GM21576 (cell line): ENCODE results near the gene MIAT.

Source experiments
- ATAC-seq: cut with Tn5 transposase; IDR thresholded peaks from one replicate; pipeline ENCODE4 v1.9.1; 2021; ENCODE audit warnings: mild to moderate bottlenecking, moderate library complexity; ENCODE audit not compliant: unreplicated experiment

The MIAT gene

DNA sequence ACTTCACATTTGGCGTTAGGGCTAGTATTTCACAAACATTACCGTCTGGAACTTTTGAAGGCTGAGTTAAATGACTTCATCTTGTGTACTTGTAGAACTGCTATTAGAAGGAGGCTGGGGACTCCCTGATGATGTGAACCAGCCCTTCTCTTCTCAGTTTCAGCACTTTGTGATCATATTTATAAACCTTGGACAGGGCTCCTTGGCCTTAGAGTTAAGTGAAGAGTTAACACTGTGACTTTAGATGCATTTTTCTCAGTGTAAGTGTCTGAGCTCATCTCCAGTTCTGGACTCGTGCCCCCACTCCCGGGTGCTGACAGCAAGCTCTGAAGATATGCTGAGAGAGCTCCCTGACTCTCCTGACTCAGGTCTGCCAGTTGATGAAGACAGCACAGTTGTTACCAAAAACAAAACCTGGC is 8.4 kb downstream of the MIAT start:
- ATAC-seq, result no peak

DNA sequence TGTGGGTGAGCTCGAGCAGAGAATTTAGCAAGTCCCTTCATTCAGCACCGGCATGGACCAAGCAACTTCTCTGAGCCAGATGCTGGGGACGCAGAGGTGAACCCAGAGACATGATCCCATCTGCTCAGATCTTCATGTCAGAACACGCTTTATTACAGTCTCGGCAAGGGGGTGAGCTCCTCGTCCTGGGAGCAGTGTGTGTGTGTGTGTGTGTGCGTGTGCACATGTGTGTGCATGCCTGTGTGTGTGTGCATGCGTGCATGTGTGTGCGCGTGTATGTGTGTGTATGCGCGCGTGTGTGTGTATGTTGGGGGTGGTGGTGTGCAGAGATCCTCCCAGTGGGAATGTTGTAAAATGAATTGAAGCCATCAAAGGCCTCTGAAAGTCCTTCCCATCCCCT is 9.8 kb downstream of the MIAT start:
- ATAC-seq, result no peak

DNA sequence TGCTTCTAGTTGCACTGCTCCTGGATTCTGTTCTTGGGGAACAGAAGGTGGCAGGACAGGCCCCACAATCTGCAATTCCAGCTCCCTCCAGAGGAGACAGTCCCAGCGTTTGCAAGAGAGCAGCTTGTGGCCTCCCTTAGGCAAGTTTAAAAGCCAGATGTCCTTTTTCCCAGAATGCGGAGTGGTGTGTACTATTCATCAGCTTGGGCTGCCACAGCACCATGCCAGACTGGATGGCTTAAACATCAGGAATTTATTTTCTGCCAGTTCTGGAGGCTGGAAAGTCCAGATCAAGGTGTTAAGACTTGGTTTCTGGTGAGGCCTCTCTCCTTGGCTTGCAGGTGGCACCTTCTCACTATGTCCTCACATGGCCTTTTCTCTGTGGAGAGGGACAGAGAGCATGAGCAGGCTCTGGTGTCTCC is 11.7 kb downstream of the MIAT start:
- no peak for ATAC-seq

DNA sequence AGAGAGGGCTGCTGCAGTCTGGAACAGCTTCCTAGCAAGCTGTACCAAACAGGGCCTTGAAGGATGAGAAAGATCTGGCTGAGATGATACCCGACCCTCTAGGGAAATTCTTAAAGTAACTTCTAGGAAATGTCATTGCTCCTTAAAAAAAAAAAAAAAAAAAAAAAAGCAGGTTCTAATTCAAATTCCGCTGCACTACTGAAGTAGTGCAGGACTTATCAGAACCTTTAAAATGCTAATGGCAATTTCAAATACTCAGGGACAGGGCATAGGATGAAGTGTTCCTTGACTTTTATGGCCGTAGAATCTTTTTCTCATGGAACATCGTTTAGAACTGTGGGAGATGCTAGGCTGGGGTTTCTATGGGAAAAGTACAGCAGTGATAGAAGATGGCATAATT is 13.1 kb downstream of the MIAT start:
- no peak for ATAC-seq

DNA sequence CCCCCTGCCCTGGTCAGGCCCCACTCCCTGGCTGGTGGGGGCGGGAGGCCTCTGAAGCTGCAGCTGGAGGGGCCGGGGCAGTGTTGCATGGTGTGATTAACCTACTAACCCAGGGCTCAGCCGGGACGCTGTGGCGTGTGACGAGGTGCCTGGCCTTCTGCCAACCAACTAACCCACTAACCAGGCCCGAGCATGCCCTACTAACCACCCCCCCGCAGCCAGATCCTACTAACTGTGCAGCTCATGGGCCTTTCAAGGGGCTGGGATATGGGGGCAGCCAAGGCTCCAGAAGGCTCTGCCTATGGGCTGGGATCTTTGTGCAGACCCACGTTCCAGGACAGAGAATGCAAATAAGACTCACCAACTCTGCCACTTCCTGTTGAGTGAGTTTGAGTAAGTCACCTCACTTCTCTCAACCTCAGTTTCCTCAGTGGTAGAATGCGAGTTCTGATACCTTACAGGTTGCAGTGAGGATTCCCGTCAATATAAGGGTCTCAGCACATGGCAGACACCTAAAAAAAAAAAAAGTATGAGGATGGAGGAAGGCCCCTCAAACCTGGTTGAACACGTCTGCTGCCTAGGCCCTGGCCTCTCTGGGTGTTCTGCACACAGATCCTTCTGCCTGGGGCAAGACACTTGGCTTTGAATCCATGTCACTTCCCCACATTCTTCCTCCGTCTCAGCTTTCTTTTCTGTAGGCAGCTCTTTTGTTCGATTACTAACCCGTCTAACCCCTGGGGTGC is 14.1 kb downstream of the MIAT start:
- ATAC-seq, result peak; percentile 28

DNA sequence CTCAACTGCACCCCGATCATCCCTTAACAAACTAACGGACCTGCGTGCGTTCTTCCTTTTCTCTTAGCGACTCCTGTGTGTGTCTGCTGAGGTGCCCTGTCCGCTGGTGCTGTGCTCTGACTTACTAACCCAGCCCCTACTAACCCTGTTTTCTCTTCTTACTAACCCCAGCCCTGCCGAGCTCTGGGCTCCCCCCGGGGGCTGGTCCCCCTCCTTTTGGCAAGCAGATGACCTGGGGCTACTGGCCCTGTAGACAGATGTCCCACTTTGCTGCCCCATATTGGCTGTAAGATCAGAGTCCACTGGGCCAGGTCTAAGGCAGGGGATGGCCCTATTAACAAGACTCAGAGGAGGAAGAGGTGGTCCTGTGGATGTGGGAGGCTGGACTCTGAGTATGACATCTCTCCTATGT is 14.7 kb downstream of the MIAT start:
- no peak for ATAC-seq

DNA sequence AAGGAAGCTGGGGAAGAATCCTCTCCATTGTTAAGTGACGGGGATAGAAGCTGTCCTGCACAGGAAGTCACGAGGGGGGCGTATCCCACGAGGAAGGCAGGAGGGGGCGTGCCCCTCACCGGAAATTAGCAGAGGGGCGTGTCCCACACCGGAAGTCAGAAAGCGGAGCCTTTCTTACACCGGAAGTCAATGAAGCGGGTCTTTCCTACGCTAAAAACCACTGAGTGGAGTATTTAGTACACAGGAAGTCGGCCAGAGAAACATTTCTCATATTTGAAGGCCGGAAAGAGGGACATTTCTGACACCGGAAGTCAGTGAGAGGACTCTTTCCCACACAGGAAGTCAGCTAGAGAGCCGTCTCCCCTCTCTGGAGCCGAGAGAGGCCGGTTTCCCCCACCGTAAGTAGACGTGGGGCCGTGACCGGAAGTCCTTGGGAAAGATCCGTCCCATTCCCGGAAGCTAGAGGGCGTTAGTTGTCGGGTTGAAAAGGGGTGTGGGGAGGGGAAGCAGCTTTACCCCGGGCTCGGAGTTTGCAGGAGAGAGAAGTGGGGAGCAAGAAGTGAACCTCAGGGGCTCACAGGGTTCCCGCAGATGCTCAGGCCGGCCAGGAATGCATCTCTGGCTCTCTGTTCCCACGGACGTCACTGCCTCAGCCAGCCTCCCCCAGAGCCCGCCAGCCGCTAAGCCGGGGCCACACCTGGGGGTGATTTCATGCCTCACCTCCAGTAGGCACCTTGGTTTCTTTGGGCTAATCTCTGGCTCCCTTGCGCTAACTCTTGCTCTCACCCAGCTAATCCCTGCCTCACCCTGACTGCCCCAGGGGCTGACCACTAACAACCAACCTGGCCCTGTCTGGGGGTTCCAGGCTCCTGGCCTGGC is 15.4 kb downstream of the MIAT start:
- ATAC-seq, result peak; percentile 60

DNA sequence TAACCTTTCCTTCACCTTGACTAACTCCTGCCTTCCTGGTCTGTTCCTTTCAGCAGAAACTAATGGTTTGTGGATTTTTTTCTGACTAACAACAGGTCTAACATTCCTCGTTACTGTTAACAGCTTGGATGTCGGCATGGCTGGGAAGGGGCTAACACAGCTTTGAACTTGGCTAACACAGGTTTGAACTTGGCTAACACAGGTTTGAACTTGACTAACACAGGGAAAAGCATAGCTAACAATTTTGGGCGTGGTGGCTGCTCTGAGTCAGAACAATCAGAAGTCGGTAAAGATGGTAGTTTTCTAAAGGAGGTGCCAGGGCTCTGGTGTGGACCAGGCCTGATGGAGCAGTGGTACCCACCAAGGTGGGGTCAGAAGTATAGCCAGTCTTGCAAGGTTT is 16.1 kb downstream of the MIAT start:
- no peak for ATAC-seq

DNA sequence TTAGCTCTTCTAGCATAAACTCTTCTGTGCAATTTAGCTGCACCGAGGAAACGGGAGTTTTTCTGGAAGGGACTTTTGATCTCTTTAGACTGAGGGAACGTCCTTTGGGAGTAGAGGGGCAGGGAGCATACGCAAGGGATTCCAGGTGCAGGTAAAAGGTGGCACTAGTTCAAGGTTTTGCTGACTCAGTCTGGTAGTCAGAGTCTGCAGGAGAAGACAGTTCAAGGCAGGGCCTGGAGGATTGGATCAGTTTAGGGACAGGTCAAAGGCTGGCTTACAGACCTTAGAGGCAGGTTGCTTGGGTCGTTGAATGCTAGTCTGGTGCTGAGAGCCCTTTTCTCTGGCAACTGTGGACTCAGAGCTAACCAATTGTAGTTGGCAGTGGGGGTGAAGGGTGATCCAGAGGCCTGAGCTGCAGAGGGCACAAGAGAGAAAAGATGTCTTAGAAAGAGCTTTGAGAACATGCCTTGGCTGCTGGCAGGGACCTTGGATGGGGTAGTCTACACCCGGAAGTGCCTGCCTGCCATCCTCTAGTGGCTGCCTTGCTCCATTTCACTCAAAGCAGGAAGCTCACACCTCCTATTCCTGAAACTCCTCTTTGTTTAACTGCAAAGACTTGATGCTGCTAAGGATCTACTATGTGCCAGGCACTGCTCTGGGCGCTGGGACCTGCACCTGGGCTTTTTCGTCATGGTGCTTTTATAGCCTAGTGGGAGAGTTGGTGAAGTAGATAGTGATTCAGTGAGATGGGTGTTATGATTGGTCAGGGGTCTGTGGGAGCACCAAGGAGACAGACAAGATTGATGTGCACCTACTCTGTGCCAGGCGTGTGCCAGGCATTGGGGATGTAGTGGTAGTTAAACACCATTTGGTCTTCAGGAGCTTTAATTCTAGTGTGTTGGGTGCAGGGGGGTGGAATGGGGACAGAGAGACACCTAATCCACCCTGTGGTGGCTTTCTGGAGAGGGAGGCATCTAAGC is 17.1 kb downstream of the MIAT start:
- no peak for ATAC-seq

DNA sequence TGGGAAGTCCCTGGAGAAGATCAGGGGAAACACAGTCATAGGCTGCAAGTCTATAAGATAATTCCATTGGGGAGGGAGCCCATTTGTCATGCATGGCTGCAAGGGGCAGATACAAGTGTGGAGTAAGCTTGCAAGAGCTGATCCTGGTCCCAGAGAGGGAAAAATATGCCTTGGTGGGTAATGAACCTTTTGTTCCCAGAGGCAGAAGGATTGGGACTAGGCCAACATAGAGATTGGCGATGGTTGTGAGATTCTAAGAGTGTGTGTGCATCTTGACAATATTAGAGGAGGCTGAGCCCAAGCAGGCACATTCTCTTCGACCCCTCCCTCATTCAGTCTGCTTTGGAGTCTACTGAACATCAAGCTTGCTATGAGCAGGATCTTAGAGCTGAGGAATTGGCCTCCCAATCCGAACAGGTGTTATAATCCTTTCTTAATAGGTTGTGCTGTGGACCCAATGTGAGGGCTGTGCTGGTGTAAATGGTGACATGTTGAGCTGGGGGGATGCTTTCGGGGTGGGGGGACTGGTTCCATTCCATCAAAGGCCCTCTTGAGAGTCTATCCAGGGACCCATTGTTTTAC is 18.4 kb downstream of the MIAT start:
- no peak for ATAC-seq

DNA sequence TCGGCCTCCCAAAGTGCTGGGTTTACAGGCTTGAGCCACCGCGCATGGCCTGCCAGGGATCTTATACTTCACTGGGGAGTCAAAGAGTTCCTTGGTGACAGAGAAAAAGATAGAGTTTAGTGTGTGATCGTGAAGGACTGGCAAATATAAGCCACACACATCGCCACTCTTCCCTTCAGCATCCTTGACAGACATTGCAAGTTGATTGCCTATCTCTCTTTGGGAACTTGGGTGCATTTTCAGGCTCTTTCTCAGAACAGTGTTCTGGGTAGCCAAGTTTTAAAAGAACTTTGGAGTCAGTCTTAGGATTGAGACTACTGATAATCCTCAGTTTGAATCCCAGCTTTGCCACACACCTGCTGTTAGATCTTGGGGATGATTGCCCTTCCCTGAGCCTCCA is 19.8 kb downstream of the MIAT start:
- ATAC-seq, result no peak

DNA sequence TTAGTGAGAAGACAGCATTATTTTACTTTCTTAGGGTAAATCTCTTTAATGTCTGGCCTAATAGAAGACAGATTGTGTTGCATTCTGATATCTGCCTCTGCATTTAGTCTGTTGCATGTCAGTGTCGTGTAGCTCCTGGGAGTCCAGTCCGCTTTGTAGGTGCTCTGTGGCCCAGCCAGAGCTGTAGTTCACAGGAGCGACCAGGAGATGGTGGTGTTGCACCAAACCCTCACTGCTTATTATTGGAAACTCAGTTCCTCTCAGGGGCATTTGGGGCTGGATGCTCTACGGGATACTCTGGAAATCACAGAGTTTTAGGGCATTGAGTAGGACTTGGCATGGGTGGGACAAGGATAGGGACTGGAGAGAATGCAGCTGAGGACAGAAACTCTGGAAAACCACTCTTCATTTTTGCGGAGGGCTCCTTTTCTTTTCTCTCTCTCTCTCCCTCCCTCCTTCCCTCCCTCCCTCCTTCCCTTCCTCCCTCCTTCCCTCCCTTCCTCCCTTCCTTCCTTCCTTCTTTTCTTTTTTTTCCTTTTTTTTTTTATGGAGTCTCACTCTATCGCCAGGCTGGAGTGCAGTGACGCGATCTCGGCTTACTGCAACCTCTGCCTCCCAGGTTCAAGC is 21.7 kb downstream of the MIAT start:
- ATAC-seq, result no peak

DNA sequence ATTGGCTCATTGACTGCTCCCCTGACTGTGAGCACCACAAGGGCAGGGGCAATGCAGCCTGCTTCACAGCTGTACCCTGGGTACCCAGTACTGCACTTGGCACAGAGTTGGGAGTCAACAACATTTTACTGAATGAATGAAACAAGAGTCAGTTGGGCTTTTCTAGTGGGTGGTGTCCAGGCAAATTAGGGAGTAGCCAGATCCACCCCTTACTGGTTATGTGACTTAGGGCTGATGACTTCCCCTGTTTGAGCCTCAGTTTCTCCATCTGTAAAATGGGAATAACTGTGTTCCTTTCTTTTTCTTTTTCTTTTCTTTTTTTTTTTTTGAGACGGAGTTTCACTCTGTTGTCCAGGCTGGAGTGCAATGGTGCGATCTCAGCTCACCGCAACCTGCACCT is 23.1 kb downstream of the MIAT start:
- ATAC-seq, result no peak

DNA sequence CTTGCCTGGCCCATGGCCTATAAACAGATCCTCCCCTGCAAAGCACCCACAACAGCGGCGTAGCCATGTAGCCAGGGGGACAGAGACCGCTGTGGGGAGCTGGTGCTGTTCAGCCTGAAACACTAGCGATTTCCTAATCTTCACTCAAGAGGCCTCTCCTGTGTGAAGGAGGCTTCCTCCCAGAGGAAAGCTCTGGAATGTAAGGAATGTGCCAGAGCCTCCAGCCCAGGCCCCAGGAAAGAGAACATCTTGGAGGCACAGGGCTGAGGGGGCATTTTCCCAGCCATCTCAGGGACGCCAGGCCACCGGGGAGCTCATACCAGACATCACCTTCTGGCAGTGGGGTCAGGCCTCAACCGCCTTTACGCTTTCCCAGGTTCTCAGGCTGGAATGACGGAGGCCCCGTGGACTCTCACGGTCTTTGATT is 24.0 kb downstream of the MIAT start:
- ATAC-seq, result no peak

DNA sequence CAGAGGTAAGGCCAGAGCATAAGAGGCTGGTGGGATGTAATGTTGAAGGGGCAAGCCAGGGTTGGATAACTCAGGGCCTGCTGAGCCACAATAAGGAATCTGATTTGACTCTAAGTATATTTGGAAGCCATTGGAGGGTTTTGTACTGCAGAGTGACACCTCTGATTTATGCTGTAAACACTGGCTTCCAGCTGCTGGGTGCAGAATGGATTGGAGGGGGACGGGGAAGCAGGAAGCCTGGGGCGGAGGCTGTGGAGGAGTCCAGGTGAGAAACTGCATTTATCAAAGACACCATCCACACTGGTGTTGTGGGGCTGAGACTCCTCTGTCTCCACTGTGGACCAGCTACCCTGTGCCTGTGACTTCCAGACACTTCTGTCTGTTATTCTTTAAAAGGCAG is 26.8 kb downstream of the MIAT start:
- no peak for ATAC-seq

DNA sequence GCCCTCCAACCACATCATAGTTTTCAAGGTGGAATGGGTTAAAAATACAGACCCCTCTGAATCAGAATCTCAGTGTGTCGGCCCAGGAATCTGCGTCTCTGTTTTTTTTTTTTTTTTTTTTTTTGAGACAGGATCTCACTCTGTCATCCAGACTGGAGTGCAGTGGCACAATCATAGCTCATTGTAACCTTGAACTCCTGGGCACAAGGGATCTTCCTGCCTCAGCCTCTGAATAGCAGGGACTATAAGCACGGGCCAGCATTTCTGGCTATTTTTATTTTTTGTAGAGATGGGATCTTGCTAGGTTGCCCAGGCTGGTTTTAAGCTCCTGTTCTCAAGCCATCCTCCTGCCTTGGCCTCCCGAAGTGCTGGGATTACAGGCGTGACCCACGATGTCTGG is 28.2 kb downstream of the MIAT start:
- no peak for ATAC-seq

DNA sequence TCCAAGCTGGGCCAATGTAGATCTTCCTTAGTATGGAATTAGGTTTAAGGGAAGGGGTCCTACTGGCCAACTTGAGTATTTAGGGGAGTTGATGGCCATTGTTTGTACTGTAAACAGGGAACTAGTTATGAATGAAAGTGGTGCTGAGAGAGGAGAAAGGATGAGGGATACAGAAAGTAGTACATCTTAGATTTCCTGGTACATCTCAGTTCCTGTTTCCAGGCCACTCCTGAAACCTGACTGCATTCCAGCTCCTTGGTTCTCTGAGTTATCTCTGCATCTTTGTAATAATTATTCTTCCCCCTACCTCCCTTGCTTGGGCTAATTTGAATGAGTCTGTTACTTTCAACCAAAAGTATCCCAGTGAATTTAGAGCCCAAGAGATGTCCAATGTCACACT is 30.1 kb downstream of the MIAT start:
- ATAC-seq, result no peak

DNA sequence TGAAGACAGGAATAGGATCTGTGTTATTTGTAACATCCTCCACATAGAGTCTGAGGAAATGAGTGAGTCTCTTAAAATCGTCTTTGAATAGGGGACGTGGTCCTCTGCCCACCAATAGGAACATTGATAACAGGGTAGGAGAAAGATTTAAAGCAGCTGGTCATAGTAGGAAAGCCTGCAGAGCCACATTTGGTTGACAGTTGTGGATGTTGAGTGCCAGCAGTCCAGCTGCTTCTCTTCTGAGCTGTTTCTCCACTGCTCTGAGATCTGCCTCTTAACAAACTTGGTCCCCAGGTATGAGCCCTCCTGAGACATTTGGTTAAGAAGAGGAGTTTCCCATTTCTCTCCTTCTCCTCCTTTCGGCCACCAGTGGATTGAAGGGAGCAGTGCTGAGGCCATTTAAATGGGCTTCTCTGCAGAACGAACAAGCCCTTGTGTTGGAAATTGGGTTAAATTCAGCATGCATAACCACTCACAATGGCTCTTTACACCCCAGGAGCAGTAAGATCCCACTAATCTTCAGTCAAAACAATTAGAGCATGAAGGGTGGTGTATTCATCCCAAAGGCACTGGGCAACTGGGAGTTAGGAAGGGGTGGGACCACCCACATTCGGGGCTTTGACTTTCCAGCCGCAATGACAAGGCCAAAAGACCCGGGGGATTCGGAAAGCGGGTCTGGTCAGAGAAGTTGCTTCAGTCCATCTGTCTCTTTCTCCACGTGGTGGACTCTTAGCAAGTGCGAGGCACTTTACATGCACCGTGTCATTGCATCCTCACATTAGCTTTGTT is 32.3 kb downstream of the MIAT start:
- ATAC-seq, result no peak

DNA sequence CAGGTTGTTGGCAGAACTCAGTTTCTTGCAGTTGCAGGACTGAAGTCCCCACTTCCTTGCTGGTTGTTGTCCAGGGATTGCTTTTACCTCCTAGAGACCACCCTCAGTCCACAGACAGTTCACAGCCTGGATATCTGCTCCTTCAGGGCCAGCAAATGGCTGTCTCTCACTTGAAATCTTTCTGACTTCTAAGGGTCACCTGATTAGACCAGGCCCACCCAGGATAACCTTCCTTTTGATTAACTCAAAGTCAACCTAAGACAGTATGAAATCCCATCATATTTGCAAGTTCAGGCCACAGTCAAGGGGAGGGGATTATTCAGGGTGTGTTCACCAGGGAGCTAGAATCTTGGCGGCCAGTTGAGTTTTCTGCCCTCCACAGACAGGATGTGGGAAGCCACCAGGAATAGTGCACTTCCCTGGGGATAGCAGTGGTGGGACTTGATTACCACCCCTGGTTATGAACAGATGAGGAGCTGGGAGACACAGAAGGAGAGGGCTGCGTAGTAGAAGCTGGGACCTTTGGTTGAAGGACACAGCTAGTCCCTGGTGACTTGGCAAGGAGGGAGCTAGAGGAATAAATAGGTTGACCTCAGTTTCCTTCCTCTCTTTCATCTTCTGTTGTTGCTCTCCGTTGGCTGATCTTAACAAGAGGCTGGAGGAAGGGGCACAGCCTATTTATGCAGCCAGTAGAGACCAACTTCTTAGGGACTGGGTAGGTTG is 33.4 kb downstream of the MIAT start:
- no peak for ATAC-seq
